Muscle of leg (tissue), 11 donors: Measurements from ENCODE around the gene GNGT1. TPM values are rescaled to one million over a fixed set of nuclear protein-coding genes. Genes with fewer than 3 reads are reported as not detected.

ENCODE experiments used
- DNase-seq: peaks from one replicate; pipeline ENCODE4 v3.0.0; 2013
- H3K27ac ChIP-seq: one replicate; pipeline ENCODE4 v1.5.1; 2013; ENCODE audit warnings: mild to moderate bottlenecking, low read length, control low read depth
- H3K27me3 ChIP-seq: one replicate; pipeline ENCODE4 v1.6.1; 2013; ENCODE audit warnings: low read length; ENCODE audit not compliant: control insufficient read depth, insufficient read depth
- H3K36me3 ChIP-seq: one replicate; pipeline ENCODE4 v1.6.1; 2013; ENCODE audit warnings: low read length; ENCODE audit not compliant: control insufficient read depth, insufficient read depth
- H3K4me1 ChIP-seq: one replicate; pipeline ENCODE4 v1.6.1; 2013; ENCODE audit warnings: low read length; ENCODE audit not compliant: control insufficient read depth, insufficient read depth
- H3K4me3 ChIP-seq: one replicate; pipeline ENCODE4 v1.5.1; 2013; ENCODE audit warnings: low read length, control low read depth
- H3K9me3 ChIP-seq: replicated peaks from 2 replicates; pipeline ENCODE4 v1.6.1; 2013; ENCODE audit warnings: low read depth, low read length; ENCODE audit not compliant: control insufficient read depth
- whole genome bisulfite sequencing: methylation state at CpG from one replicate; pipeline ENCODE4 v1.1.5; 2013; ENCODE audit warnings: missing lambda C conversion rate; ENCODE audit not compliant: insufficient coverage; 5-methylcytosine and 5-hydroxymethylcytosine counted together
- polyA plus RNA-seq, 8 donors: library from polyadenylated mRNA; unstranded; fragments of 120-200 nt; gene quantifications; one replicate each; pipeline versions ENCODE4 v1.2.1 to v1.2.3, GENCODE V29; 2013; ENCODE audit warnings: inconsistent platforms in 1 of 8, low replicate concordance in 1 of 8; ENCODE audit not compliant: insufficient read length in 8 of 8, insufficient read depth in 1 of 8
- total RNA-seq: library from RNA; stranded (reverse); fragments of 120-200 nt; gene quantifications from one replicate; pipeline ENCODE4 v1.2.4, GENCODE V29; 2013

GNGT1 gene
- total and polyA plus RNA-seq, 9 donors = not detected

DNA sequence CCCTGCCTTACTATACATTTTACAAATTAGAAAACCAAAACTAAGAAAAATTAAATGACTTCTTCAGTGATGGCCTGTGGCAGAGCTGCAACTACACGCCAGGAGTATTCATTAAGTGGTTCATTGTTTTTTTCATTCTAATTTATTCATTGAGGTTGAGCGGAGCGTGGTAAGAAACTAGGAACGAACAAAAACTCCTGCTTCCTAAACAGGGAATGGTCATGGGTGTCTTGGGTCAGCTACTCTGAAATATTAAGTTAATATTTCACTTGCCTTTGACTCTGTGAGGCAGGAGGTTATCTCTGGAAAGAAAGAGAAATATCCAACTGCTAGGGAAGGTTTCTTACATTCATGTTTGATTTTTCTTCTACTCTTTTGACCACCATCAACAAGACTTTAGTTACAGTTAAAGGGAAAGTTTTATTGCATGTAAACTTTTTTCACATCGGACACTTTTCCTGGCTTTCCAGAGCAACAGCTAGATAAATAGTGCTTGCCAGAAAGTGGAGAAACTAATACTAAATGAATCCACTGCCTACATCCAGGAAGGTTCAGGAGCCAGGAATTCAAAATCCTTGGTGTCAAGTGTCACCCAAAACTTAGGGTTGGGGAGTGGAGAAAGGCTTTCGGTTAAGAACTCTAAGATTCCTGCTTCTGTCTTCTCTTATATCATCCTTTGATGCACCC lies 14.3 kb downstream of the GNGT1 start:
- H3K27me3 ChIP-seq = no peaks in the 10 kb centered on the region
- H3K4me3 ChIP-seq = peak overlapping the region; percentile 81
- no peaks in the 10 kb centered on the region for H3K4me1 ChIP-seq
- H3K27ac ChIP-seq = peak overlapping the region; percentile 99
- DNase-seq = peak; percentile 71
- H3K36me3 ChIP-seq = no peaks in the 10 kb centered on the region
- H3K9me3 ChIP-seq = no peaks in the 10 kb centered on the region
- no CpG with 5 or more reads among the region's 6 CpGs for WGBS

GRCh38 chr7:93921186-93921585 lies 14.8 kb downstream of the GNGT1 start:
- H3K4me3 ChIP-seq = peak overlapping the region; percentile 81
- peak; percentile 54 for DNase-seq
- WGBS = no CpG with 5 or more reads among the region's 8 CpGs
- H3K27ac ChIP-seq = peak overlapping the region; percentile 99
- H3K36me3 ChIP-seq = no peaks in the 10 kb centered on the region
- no peaks in the 10 kb centered on the region for H3K27me3 ChIP-seq
- no peaks in the 10 kb centered on the region for H3K4me1 ChIP-seq
- H3K9me3 ChIP-seq = no peaks in the 10 kb centered on the region

DNA sequence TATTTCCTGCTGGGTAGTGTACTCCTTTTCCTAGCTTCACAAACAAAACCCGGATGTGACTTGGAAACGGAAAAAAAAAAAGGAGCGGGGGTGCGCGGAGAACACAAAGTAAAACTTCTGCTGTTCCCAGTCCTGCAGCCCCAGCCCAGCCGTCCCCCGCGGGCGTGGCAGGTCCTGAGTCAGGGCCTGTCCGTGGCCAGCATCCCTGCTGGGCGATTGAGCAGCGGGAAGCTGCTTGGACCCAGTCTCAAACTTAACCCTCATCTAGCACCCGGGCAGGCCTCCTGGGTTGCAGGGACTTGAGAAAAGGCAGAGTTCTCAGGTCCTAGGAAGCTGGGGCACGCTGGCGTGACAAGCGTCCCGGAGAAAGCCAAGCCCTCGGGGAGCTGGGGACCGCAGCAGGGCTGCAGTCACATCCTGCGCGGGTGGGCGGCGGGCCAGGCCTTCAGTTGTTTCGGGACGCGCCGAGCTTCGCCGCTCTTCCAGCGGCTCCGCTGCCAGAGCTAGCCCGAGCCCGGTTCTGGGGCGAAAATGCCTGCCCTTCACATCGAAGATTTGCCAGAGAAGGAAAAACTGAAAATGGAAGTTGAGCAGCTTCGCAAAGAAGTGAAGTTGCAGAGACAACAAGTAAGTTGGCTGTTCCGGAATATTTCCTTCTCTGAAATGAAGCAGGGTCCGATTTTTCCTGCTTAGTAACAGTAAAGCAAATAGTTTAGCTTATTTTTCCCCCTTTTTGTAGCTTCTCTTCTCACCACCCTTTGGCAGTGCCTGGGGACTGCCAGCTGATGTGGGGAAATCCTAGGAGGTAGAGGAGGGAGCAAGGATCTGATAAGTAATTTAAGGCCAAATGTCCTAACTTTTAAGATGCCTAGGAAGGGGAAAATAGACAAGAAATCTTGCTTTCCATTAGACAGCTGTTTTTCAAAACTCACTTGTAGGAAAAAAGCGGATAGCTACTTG lies 15.5 kb downstream of the GNGT1 start, which contains the start of gene GNG11:
Gene GNG11 (plus strand): TSS at position 129 of the 960 bp plus-strand sequence. CDS start 403 bp downstream, at position 532.
- H3K36me3 ChIP-seq = peaks cover 5% of the 10 kb centered on the region
- H3K9me3 ChIP-seq = no peaks in the 10 kb centered on the region
- H3K27ac ChIP-seq = peak within 1 kb of the TSS; percentile 99
- no peaks in the 10 kb centered on the region for H3K27me3 ChIP-seq
- H3K4me1 ChIP-seq = no peaks in the 10 kb centered on the region
- peak; percentile 91 for DNase-seq
- WGBS = under 1% methylated on average over 34 of the region's 39 CpGs
- peak within 1 kb of the TSS; percentile 81 for H3K4me3 ChIP-seq

GRCh38 chr7:93923296-93923695 lies 16.9 kb downstream of the GNGT1 start:
- Histone ChIP-seq H3K36me3 (peaks cover 12% of the 10 kb centered on the region), H3K27ac (peak overlapping the region; percentile 99), H3K4me1 (peaks cover 4% of the 10 kb centered on the region), H3K9me3 (no peaks in the 10 kb centered on the region), H3K27me3 (no peaks in the 10 kb centered on the region), H3K4me3 (peak overlapping the region; percentile 81)
- no CpG with 5 or more reads among the region's 6 CpGs for WGBS
- DNase-seq = peak; percentile 96

GRCh38 chr7:93923942-93924341 lies 17.6 kb downstream of the GNGT1 start:
- peaks cover 12% of the 10 kb centered on the region for H3K36me3 ChIP-seq
- peak overlapping the region; percentile 81 for H3K4me3 ChIP-seq
- no peak for DNase-seq
- no peaks in the 10 kb centered on the region for H3K27me3 ChIP-seq
- WGBS = no CpG with 5 or more reads among the region's 1 CpG
- no peaks in the 10 kb centered on the region for H3K9me3 ChIP-seq
- peaks cover 4% of the 10 kb centered on the region for H3K4me1 ChIP-seq
- peak overlapping the region; percentile 99 for H3K27ac ChIP-seq

DNA sequence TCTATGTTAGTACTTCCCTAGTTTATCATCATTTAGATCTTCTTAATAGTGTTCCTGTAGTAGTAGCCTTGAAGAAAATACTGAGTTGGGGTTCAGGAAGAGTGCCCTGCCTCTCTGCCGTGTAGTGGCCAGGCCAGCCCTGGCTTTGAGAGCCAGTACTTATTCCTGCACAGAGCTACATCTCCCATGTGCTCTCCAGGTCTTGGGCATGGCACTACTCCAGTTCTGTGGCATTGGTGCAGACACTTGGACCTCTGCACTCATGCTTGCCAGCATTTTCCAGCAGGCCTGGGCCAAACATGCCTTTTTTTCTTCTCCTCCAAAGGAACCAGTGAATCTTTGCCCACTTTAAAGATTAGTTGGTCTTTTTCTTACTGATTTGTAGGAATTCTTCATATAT lies 20.4 kb downstream of the GNGT1 start:
- Histone ChIP-seq H3K4me1 (peaks cover 4% of the 10 kb centered on the region), H3K9me3 (no peaks in the 10 kb centered on the region), H3K27ac (no peak overlapping the region), H3K27me3 (no peaks in the 10 kb centered on the region), H3K36me3 (peaks cover 12% of the 10 kb centered on the region), H3K4me3 (no peak overlapping the region)
- WGBS = no CpG with 5 or more reads among the region's 1 CpG
- DNase-seq = no peak

- Histone ChIP-seq H3K27me3 (no peaks in the 10 kb centered on the region), H3K4me3 (no peak overlapping the region), H3K9me3 (no peaks in the 10 kb centered on the region), H3K36me3 (peaks cover 12% of the 10 kb centered on the region), H3K4me1 (peaks cover 4% of the 10 kb centered on the region), H3K27ac (peak overlapping the region; percentile 37)
- peak; percentile 86 for DNase-seq
- 32% methylated on average over 3 of the region's 3 CpGs for WGBS
These were observed 21.2 kb downstream of the GNGT1 start for GRCh38 chr7:93927585-93927984.

- no CpG with 5 or more reads among the region's 3 CpGs for WGBS
- Histone ChIP-seq H3K36me3 (peaks cover 9% of the 10 kb centered on the region), H3K27ac (no peak overlapping the region), H3K4me1 (peaks cover 4% of the 10 kb centered on the region), H3K4me3 (no peak overlapping the region), H3K9me3 (no peaks in the 10 kb centered on the region), H3K27me3 (no peaks in the 10 kb centered on the region)
- no peak for DNase-seq
These were observed 25.3 kb downstream of the GNGT1 start for GRCh38 chr7:93931655-93932054.

GRCh38 chr7:93933156-93933555 lies 26.8 kb downstream of the GNGT1 start:
- no peaks in the 10 kb centered on the region for H3K27me3 ChIP-seq
- H3K36me3 ChIP-seq = no peaks in the 10 kb centered on the region
- 100% methylated on average over 3 of the region's 3 CpGs for WGBS
- H3K27ac ChIP-seq = no peak overlapping the region
- DNase-seq = no peak
- no peaks in the 10 kb centered on the region for H3K9me3 ChIP-seq
- H3K4me1 ChIP-seq = no peaks in the 10 kb centered on the region
- H3K4me3 ChIP-seq = no peak overlapping the region

- H3K9me3 ChIP-seq = no peaks in the 10 kb centered on the region
These were observed 28.7 kb downstream of the GNGT1 start for GRCh38 chr7:93935102-93935501.

More at GRCh38 chr7:93935102-93935501, 28.7 kb downstream of the GNGT1 start:
- DNase-seq = no peak
- Histone ChIP-seq H3K4me1 (no peaks in the 10 kb centered on the region), H3K27ac (no peak overlapping the region), H3K36me3 (no peaks in the 10 kb centered on the region), H3K4me3 (no peak overlapping the region), H3K27me3 (no peaks in the 10 kb centered on the region)
- WGBS = no CpG with 5 or more reads among the region's 2 CpGs
